Neural cell (in vitro differentiated cells): ENCODE measurements around the gene SOX12. TPM values are rescaled to one million over a fixed set of nuclear protein-coding genes. Genes with fewer than 3 reads are reported as not detected.

Source experiments
- H2AFZ ChIP-seq: fragments of 200-600, 300-800 bp; sonication (generic), shearing (Covaris generic); 2 replicates; pipeline ENCODE4 v1.6.0; 2014; ENCODE audit warnings: low read depth, mild to moderate bottlenecking, antibody characterized with exemption, low read length, moderate library complexity
- H3F3A ChIP-seq: fragments of 200-600 bp; shearing (Covaris generic); 2 replicates; pipeline ENCODE4 v1.6.1; 2016; ENCODE audit warnings: mild to moderate bottlenecking, moderate library complexity, mixed read lengths, antibody characterized with exemption, low read length; ENCODE audit not compliant: insufficient read depth, poor library complexity, severe bottlenecking
- H3K27ac ChIP-seq: fragments of 200-600, 300-800 bp; sonication (generic), shearing (Covaris generic); 2 replicates; pipeline ENCODE4 v1.5.1; 2014; ENCODE audit warnings: mild to moderate bottlenecking, low read length, moderate library complexity
- H3K27me3 ChIP-seq: fragments of 300-800, 200-600 bp; sonication (generic), shearing (Covaris generic); 2 replicates; pipeline ENCODE4 v1.6.0; 2014; ENCODE audit warnings: mild to moderate bottlenecking, low read depth, low read length, moderate library complexity; ENCODE audit not compliant: insufficient read depth
- H3K36me3 ChIP-seq: fragments of 300-800, 200-600 bp; sonication (generic), shearing (Covaris generic); 2 replicates; pipeline ENCODE4 v1.5.1; 2014; ENCODE audit warnings: mild to moderate bottlenecking, antibody characterized with exemption, low read length, moderate library complexity; ENCODE audit not compliant: insufficient read depth
- H3K4me2 ChIP-seq: fragments of 300-800, 200-600 bp; sonication (generic), shearing (Covaris generic); 2 replicates; pipeline ENCODE4 v1.6.0; 2014; ENCODE audit warnings: mild to moderate bottlenecking, low read length
- H3K4me3 ChIP-seq: fragments of 300-800, 200-600 bp; sonication (generic), shearing (Covaris generic); 2 replicates; pipeline ENCODE4 v1.5.1; 2014; ENCODE audit warnings: mild to moderate bottlenecking, low read length, moderate library complexity
- H3K79me2 ChIP-seq: fragments of 200-600 bp; shearing (Covaris generic); replicated peaks from 2 replicates; pipeline ENCODE4 v1.6.0; 2014; ENCODE audit warnings: mild to moderate bottlenecking, low read length, moderate library complexity; ENCODE audit not compliant: insufficient read depth
- H3K9ac ChIP-seq: fragments of 300-800, 200-600 bp; sonication (generic), shearing (Covaris generic); 2 replicates; pipeline ENCODE4 v1.6.1; 2016; ENCODE audit warnings: mild to moderate bottlenecking, low read length, mixed read lengths
- H3K9me2 ChIP-seq: fragments of 200-600 bp; shearing (Covaris generic); 2 replicates; pipeline ENCODE4 v1.6.1; 2016; ENCODE audit warnings: mild to moderate bottlenecking, low read length, mixed read lengths; ENCODE audit not compliant: insufficient read depth
- H3K9me3 ChIP-seq: fragments of 200-600, 300-800 bp; sonication (generic), shearing (Covaris generic); 2 replicates; pipeline ENCODE4 v1.6.1; 2016; ENCODE audit warnings: mild to moderate bottlenecking, mixed run types, low read length, moderate library complexity, mixed read lengths
- H4K20me1 ChIP-seq: fragments of 200-600 bp; shearing (Covaris generic); 2 replicates; pipeline ENCODE4 v1.6.1; 2016; ENCODE audit warnings: mild to moderate bottlenecking, mixed run types; ENCODE audit not compliant: insufficient read depth
- CTCF ChIP-seq: fragments of 450-650 bp; IDR thresholded peaks from 2 replicates; pipeline ENCODE4 v1.5.1; 2014; ENCODE audit warnings: antibody characterized with exemption, mild to moderate bottlenecking, moderate library complexity; ENCODE audit not compliant: poor library complexity, severe bottlenecking
- EP300 ChIP-seq: fragments of 450-650 bp; conservative IDR thresholded peaks from 2 replicates; pipeline ENCODE4 v1.6.1; 2014; ENCODE audit warnings: antibody characterized with exemption, mild to moderate bottlenecking, moderate library complexity; ENCODE audit not compliant: poor library complexity, severe bottlenecking
- EZH2 ChIP-seq: fragments of 200-600, 300-800 bp; shearing (Covaris generic), sonication (generic); IDR thresholded peaks from 2 replicates; pipeline ENCODE4 v1.6.1; 2014; ENCODE audit warnings: antibody characterized with exemption, low read length, borderline replicate concordance, mild to moderate bottlenecking; ENCODE audit not compliant: insufficient read depth, poor library complexity, severe bottlenecking
- MXI1 ChIP-seq: fragments of 450-650 bp; conservative IDR thresholded peaks from 2 replicates; pipeline ENCODE4 v1.6.1; 2014; ENCODE audit warnings: antibody characterized with exemption, mild to moderate bottlenecking; ENCODE audit not compliant: poor library complexity, severe bottlenecking
- POLR2AphosphoS5 ChIP-seq: IDR thresholded peaks from 2 replicates; pipeline ENCODE4 v1.6.1; 2012
- RAD21 ChIP-seq: fragments of 450-650 bp; conservative IDR thresholded peaks from 2 replicates; pipeline ENCODE4 v1.6.1; 2014; ENCODE audit warnings: antibody characterized with exemption, mild to moderate bottlenecking, moderate library complexity
- REST ChIP-seq: IDR thresholded peaks from 2 replicates; pipeline ENCODE4 v1.6.1; 2012; ENCODE audit warnings: borderline replicate concordance
- SMC3 ChIP-seq: fragments of 450-650 bp; conservative IDR thresholded peaks from 2 replicates; pipeline ENCODE4 v1.6.1; 2014; ENCODE audit warnings: antibody characterized with exemption, mild to moderate bottlenecking, moderate library complexity; ENCODE audit not compliant: poor library complexity
- TAF1 ChIP-seq: IDR thresholded peaks from 2 replicates; pipeline ENCODE4 v1.6.1; 2012; ENCODE audit warnings: low read depth
- polyA plus RNA-seq: library from polyadenylated mRNA; depleted of rRNA; stranded (reverse); fragments of >200 nt; gene quantifications from 2 replicates; pipeline ENCODE4 v1.2.3, GENCODE V29; 2014

The SOX12 gene
- polyA plus RNA-seq, 1 donor from 2014 or later = 6.8 TPM

GRCh38 chr20:295804-296203 is 29.5 kb upstream of the SOX12 start:
- Histone ChIP-seq H3F3A (peaks cover 3% of the 10 kb centered on the region), H3K9me3 (no peaks in the 10 kb centered on the region), H4K20me1 (no peaks in the 10 kb centered on the region), H3K79me2 (peaks cover 37% of the 10 kb centered on the region), H2AFZ (no peak overlapping the region), H3K27ac (no peak overlapping the region), H3K4me3 (no peak overlapping the region), H3K36me3 (no peaks in the 10 kb centered on the region), H3K9me2 (no peaks in the 10 kb centered on the region), H3K27me3 (no peaks in the 10 kb centered on the region), H3K9ac (no peak overlapping the region), H3K4me2 (no peak overlapping the region)
- TF ChIP-seq CTCF = no peak
- no peak for TF ChIP-seq MXI1
- TF ChIP-seq REST = no peak
- TF ChIP-seq RAD21 = no peak
- no peak for TF ChIP-seq EP300
- TF ChIP-seq POLR2AphosphoS5 = no peak
- TF ChIP-seq EZH2 = no peak
- no peak for TF ChIP-seq TAF1
- no peak for TF ChIP-seq SMC3

GRCh38 chr20:297098-297924 is 28.0 kb upstream of the SOX12 start, which contains the start of gene ZCCHC3:
TSS of gene ZCCHC3 (plus strand) at chr20:297570. CDS start at chr20:297587, 17 bp downstream.
- Histone ChIP-seq H3K4me3 (peak within 1 kb of the TSS; percentile 100), H3K27ac (peak within 1 kb of the TSS; percentile 86), H3K9me2 (no peaks in the 10 kb centered on the region), H3K9ac (peak within 1 kb of the TSS; percentile 89), H3K27me3 (no peaks in the 10 kb centered on the region), H3K9me3 (no peaks in the 10 kb centered on the region), H3K79me2 (peaks cover 37% of the 10 kb centered on the region), H3F3A (peaks cover 3% of the 10 kb centered on the region), H2AFZ (peak within 1 kb of the TSS; percentile 60), H3K4me2 (peak within 1 kb of the TSS; percentile 98), H4K20me1 (no peaks in the 10 kb centered on the region), H3K36me3 (no peaks in the 10 kb centered on the region)
- TF ChIP-seq CTCF (peak; percentile 44), POLR2AphosphoS5 (peak; percentile 84), MXI1 (peak; percentile 56), EP300 (peak; percentile 10), REST (peak; percentile 85), EZH2 (no peak), TAF1 (peak; percentile 98), SMC3 (peak; percentile 62), RAD21 (peak; percentile 51)
